ENCODE results near the gene KCTD17. TPM values are rescaled to one million over a fixed set of nuclear protein-coding genes. Genes with fewer than 3 reads are reported as not detected.

Gene KCTD17
- total RNA-seq, 2 experiments from 2014 or later = 22.6 to 23.1 TPM

- Mint-ChIP-seq H3K27ac (no peak overlapping the region), H3K9me3 (no peaks in the 10 kb centered on the region), H3K27me3 (ENCODE audit: low read depth) (no peaks in the 10 kb centered on the region), H3K4me1 (ENCODE audit: low read depth) (no peaks in the 10 kb centered on the region), H3K4me3 (no peak overlapping the region), H3K36me3 (ENCODE audit: low read depth) (no peaks in the 10 kb centered on the region)
- no peak for DNase-seq
- intact Hi-C loops (cut with micrococcal nuclease) = no loop called here
- CTCF ChIA-PET = no interaction called here
Measured at GRCh38 chr22:37107816-37108621, 56.5 kb downstream of the KCTD17 start.

GRCh38 chr22:37109242-37109917 lies 57.8 kb downstream of the KCTD17 start, which contains the start of gene TMPRSS6:
Gene TMPRSS6, minus strand, starts transcription at chr22:37109713. Its CDS starts 6,296 bp downstream, at chr22:37103417.
- no peaks in the 10 kb centered on the region for H3K36me3 Mint-ChIP-seq (ENCODE audit: low read depth)
- DNase-seq = no peak
- H3K9me3 Mint-ChIP-seq = no peaks in the 10 kb centered on the region
- H3K27me3 Mint-ChIP-seq (ENCODE audit: low read depth) = no peaks in the 10 kb centered on the region
- intact Hi-C loops (cut with micrococcal nuclease) = no loop called here
- CTCF ChIA-PET = no interaction called here
- H3K4me1 Mint-ChIP-seq (ENCODE audit: low read depth) = no peaks in the 10 kb centered on the region
- no peak within 1 kb of the TSS for H3K4me3 Mint-ChIP-seq
- no peak within 1 kb of the TSS for H3K27ac Mint-ChIP-seq

GRCh38 chr22:37111156-37111717 lies 59.7 kb downstream of the KCTD17 start:
- CTCF ChIA-PET = no interaction called here
- no peaks in the 10 kb centered on the region for H3K27me3 Mint-ChIP-seq (ENCODE audit: low read depth)
- H3K4me1 Mint-ChIP-seq (ENCODE audit: low read depth) = peaks cover 5% of the 10 kb centered on the region
- H3K27ac Mint-ChIP-seq = no peak overlapping the region
- H3K9me3 Mint-ChIP-seq = no peaks in the 10 kb centered on the region
- H3K36me3 Mint-ChIP-seq (ENCODE audit: low read depth) = no peaks in the 10 kb centered on the region
- intact Hi-C loops (cut with micrococcal nuclease) = no loop called here
- no peak for DNase-seq
- no peak overlapping the region for H3K4me3 Mint-ChIP-seq

GRCh38 chr22:37112084-37112728 lies 60.7 kb downstream of the KCTD17 start:
- Mint-ChIP-seq H3K36me3 (ENCODE audit: low read depth) (no peaks in the 10 kb centered on the region), H3K4me3 (no peak overlapping the region), H3K9me3 (no peaks in the 10 kb centered on the region), H3K27ac (no peak overlapping the region), H3K4me1 (ENCODE audit: low read depth) (peaks cover 7% of the 10 kb centered on the region), H3K27me3 (ENCODE audit: low read depth) (no peaks in the 10 kb centered on the region)
- intact Hi-C loops (cut with micrococcal nuclease) = no loop called here
- DNase-seq = no peak
- CTCF ChIA-PET = interaction anchor here (0.7 kb wide), 1 partner anchor 30 kb away, joined by 3 read pairs; no protein-coding TSS in a partner anchor

Other genes with a start within 250 kb of the KCTD17 start
- gene PVALB, start 234.7 kb upstream of the KCTD17 start, total RNA-seq = not detected
- under 1 TPM; 0.37 to 0.50 TPM for gene NCF4, start 190.7 kb upstream of the KCTD17 start, total RNA-seq
- under 1 TPM in 1 of 2 experiments, not detected in 1; 0.14 TPM for gene CSF2RB, start 138.1 kb upstream of the KCTD17 start, total RNA-seq
- under 1 TPM; 0.38 to 0.44 TPM for gene TST, start 32.3 kb upstream of the KCTD17 start, total RNA-seq
- gene MPST, start 32.0 kb upstream of the KCTD17 start, total RNA-seq = 1 to 10 TPM; 2.8 to 2.9 TPM
- gene TMPRSS6, start 58.0 kb downstream of the KCTD17 start, total RNA-seq = 10 to 100 TPM; 10.7 to 10.9 TPM
- 100 to 1,000 TPM; 126 to 134 TPM for gene IL2RB, start 98.2 kb downstream of the KCTD17 start, total RNA-seq
- 10 to 100 TPM; 13.4 to 13.6 TPM for gene C1QTNF6, start 136.5 kb downstream of the KCTD17 start, total RNA-seq
- 10 to 100 TPM; 28.1 to 28.6 TPM for gene SSTR3, start 160.7 kb downstream of the KCTD17 start, total RNA-seq
- gene RAC2, start 192.5 kb downstream of the KCTD17 start, total RNA-seq = 100 to 1,000 TPM; 728 to 759 TPM
- gene CYTH4, start 230.8 kb downstream of the KCTD17 start, total RNA-seq = 10 to 100 TPM; 30.5 to 34.0 TPM

Measured in activated naive CD4-positive, alpha-beta T cell treated with anti-CD3 and anti-CD28 coated beads for 36 hours (primary cell).